NOMO-1 treated with dmso at 0.1 percent for 144 hours (cell line): Measurements from ENCODE around the gene KRT1.

Experiments used
- DNase-seq: peaks from one replicate; lab custom pipeline; 2025; ENCODE audit not compliant: unreplicated experiment; lab: John Stamatoyannopoulos, UW

The KRT1 gene

GRCh38 chr12:52641468-52641867 is 38.7 kb downstream of the KRT1 start:
- no peak for DNase-seq

GRCh38 chr12:52637299-52637698 is 42.9 kb downstream of the KRT1 start:
- no peak for DNase-seq

- DNase-seq = no peak
Observed at GRCh38 chr12:52636592-52637258, 43.5 kb downstream of the KRT1 start.

GRCh38 chr12:52636189-52636588 is 44.0 kb downstream of the KRT1 start:
- DNase-seq = no peak

- DNase-seq = no peak
Observed at GRCh38 chr12:52634266-52635056, 45.7 kb downstream of the KRT1 start.

GRCh38 chr12:52633383-52633782 is 46.8 kb downstream of the KRT1 start:
- DNase-seq = peak; percentile 15

- no peak for DNase-seq
Observed at GRCh38 chr12:52632656-52633055, 47.6 kb downstream of the KRT1 start.

GRCh38 chr12:52631676-52632459 is 48.3 kb downstream of the KRT1 start:
- no peak for DNase-seq

- DNase-seq = no peak
Observed at GRCh38 chr12:52631264-52631663, 48.9 kb downstream of the KRT1 start.

- no peak for DNase-seq
Observed at GRCh38 chr12:52630599-52631200, 49.5 kb downstream of the KRT1 start.

- no peak for DNase-seq
Observed at GRCh38 chr12:52630008-52630500, 50.2 kb downstream of the KRT1 start.

GRCh38 chr12:52629281-52630007 is 50.8 kb downstream of the KRT1 start:
- DNase-seq = no peak

- DNase-seq = no peak
Observed at GRCh38 chr12:52628841-52629240, 51.4 kb downstream of the KRT1 start.

GRCh38 chr12:52628111-52628507 is 52.1 kb downstream of the KRT1 start:
- no peak for DNase-seq

- no peak for DNase-seq
Observed at GRCh38 chr12:52627395-52628110, 52.7 kb downstream of the KRT1 start.
